Activated T-cell treated with anti-CD3 and anti-CD28 coated beads, Interleukin-2, amount 50 U/mL, for 72 hours (primary cell): ENCODE data around the gene SPEN. TPM values are rescaled to one million over a fixed set of nuclear protein-coding genes. Genes with fewer than 3 reads are reported as not detected.
A peak's percentile ranks its signal among the peaks of the same experiment; 100 is the strongest.
"Not testable (repeated sequence)": the region's sequence is repeated elsewhere in the genome, so short reads cannot be mapped to it uniquely, and the experiment has no call there.

ENCODE experiments used
- ATAC-seq, 2 donors: fragments of 150-1000 bp; cut with Tn5 transposase; replicated peaks in 1 of 2; 2 replicates each; pipeline ENCODE4 v1.10.0; 2021; ENCODE audit warnings: moderate library complexity in 2 of 2, mild to moderate bottlenecking in 1 of 2
- DNase-seq, 2 donors: peaks; one replicate each; pipeline ENCODE4 v3.0.0; 2021 to 2022; ENCODE audit warnings: mixed read lengths in 1 of 2
- H3K27ac Mint-ChIP-seq: one replicate; pipeline ENCODE4 v1.8.0; 2022; ENCODE audit warnings: mild to moderate bottlenecking, moderate library complexity, mixed read lengths
- H3K27me3 Mint-ChIP-seq: one replicate; pipeline ENCODE4 v1.8.0; 2022; ENCODE audit warnings: low read depth, mixed read lengths
- H3K36me3 Mint-ChIP-seq, 2 donors: one replicate each; pipeline ENCODE4 v1.8.0; 2022; ENCODE audit warnings: mixed read lengths in 2 of 2, mild to moderate bottlenecking in 1 of 2; ENCODE audit not compliant: insufficient read depth in 2 of 2
- H3K4me1 Mint-ChIP-seq: one replicate; pipeline ENCODE4 v1.8.0; 2022; ENCODE audit warnings: low read depth, mixed read lengths
- H3K4me3 Mint-ChIP-seq, 2 donors: one replicate each; pipeline ENCODE4 v1.8.0; 2022; ENCODE audit warnings: mild to moderate bottlenecking in 2 of 2, mixed read lengths in 2 of 2, moderate library complexity in 2 of 2
- H3K9me3 Mint-ChIP-seq, 2 donors: one replicate each; pipeline ENCODE4 v1.8.0; 2022; ENCODE audit warnings: mixed read lengths in 2 of 2
- total RNA-seq, 2 donors: library from RNA; stranded (reverse); gene quantifications; one replicate each; pipeline ENCODE4 v1.2.3, GENCODE V29; 2022

SPEN gene
- total RNA-seq, 2 donors from 2014 or later = 53.5 to 56.9 TPM

DNA sequence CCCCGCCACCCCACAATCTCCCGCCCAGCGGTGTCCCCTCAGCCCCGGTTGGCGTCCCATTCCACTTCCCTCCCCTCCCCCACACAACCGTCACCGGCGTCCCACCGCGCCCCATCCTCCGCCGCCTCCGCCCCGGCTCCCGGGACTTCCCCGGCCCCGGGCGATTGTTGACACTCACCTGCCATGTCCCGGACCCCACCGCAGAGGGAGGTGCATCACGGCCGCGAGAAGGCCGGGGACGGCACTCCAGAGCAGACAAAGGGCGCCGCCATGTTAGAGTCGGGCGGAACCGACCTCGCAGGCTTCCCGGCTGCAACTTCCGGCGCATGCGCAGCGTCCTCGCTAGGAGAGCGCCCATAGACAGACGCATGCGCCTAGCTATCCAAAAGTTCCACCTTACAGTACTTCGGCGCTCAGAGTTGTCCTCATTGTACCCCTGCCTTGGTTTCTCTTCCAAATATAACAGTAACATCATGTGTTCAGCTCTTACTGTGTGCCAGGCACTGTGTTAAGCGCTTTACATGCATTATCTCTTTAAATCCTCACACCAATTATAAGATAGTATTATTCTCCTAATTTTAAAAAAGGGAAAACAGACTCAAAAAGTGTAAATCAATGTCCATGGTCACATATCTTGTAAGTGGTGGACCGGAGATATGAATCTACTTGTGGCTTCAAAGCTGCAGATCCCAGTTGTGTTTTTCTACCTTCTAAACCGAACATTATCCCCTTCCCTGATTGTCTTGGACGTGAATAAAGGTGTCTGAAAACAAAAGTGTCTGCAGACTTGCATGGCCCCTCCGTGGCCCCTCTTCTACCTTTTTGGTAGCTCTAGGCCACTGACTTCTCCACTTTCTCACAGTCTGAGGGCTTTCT lies 128.5 kb downstream of the SPEN start, which contains the start of gene ZBTB17:
Gene ZBTB17 (minus strand): TSS at position 297 of the 876 bp plus-strand sequence. CDS start 27,606 bp downstream, outside the sequence.
- H3K4me3 Mint-ChIP-seq = peak within 1 kb of the TSS; percentile 93
- peaks cover 12 to 13% of the 10 kb centered on the region in 2 donors for H3K36me3 Mint-ChIP-seq
- no peaks in the 10 kb centered on the region for H3K27me3 Mint-ChIP-seq
- peak within 1 kb of the TSS; percentile 96 for H3K27ac Mint-ChIP-seq
- H3K9me3 Mint-ChIP-seq = peaks cover 0 to 1% of the 10 kb centered on the region in 2 donors
- peaks cover 45% of the 10 kb centered on the region for H3K4me1 Mint-ChIP-seq
- peak; percentile 96 for DNase-seq
- ATAC-seq = peak; percentile 87 to 88

DNA sequence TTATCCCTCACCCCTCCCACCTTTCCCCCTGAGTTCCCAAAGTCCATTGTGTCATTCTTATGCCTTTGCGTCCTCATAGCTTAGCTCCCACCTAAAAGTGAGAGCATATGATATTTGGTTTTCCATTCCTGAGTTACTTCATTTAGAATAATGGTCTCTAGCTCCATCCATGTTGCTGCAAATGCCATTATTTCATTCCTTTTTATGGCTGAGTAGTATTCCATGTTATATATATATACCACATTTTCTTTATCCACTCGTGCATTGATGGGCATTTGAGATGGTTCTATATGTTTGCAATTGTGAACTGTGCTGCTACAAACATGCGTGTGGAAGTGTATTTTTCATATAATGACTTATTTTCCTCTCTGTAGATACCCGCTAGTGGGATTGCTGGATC lies 130.4 kb downstream of the SPEN start:
- ATAC-seq, H3K9me3 Mint-ChIP-seq, H3K36me3 Mint-ChIP-seq, H3K4me3 Mint-ChIP-seq, H3K27me3 Mint-ChIP-seq, DNase-seq, H3K27ac Mint-ChIP-seq: not testable (repeated sequence)
- peaks cover 37% of the 10 kb centered on the region for H3K4me1 Mint-ChIP-seq

DNA sequence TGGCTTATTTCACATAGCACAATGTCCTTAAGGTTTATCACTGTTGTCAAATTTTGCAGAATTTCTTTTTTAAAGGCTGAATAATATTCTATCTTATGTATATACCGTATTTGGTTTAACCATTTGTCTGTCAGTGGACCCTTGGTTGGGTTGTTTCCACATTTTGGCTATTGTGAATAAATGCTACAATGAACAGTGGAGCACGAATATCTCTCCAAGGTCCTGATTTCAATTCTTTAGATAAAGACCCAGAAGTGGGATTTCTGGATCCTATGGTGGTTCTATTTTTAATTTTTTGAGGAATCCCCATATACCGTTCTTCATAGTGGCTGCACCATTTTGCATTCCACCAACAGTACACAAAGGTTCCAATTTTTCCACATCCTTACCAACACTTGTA lies 134.2 kb downstream of the SPEN start:
- H3K4me1 Mint-ChIP-seq = peaks cover 40% of the 10 kb centered on the region
- no peak overlapping the region for H3K4me3 Mint-ChIP-seq
- no peak for DNase-seq
- H3K9me3 Mint-ChIP-seq = peaks cover 0 to 1% of the 10 kb centered on the region in 2 donors
- no peak for ATAC-seq
- no peaks in the 10 kb centered on the region for H3K27me3 Mint-ChIP-seq
- H3K36me3 Mint-ChIP-seq = peaks cover 1% of the 10 kb centered on the region in 2 donors
- no peak overlapping the region for H3K27ac Mint-ChIP-seq

DNA sequence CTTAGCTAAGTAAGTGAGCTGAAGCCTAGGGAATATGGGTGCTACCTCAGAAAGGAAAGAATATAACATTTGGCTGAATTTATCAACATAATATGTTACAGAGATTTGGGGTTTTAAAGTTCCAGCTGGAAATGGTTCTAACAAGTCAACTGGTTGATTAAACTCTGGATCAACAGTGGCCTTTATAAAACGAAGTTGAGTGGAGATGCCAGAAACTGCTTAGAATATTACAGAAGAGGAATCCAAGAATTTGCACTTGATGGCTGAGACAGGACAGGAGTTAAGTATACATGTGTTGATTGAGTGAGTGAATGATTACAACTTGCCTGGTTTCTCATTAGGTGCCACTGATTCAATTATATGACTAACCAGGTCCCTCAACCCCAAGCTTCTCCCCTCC lies 135.8 kb downstream of the SPEN start:
- ATAC-seq = no peak
- Mint-ChIP-seq H3K27ac (no peak overlapping the region), H3K27me3 (no peaks in the 10 kb centered on the region), H3K9me3 (peaks cover 0 to 1% of the 10 kb centered on the region in 2 donors), H3K36me3 (peaks cover 1% of the 10 kb centered on the region in 2 donors), H3K4me1 (peaks cover 39% of the 10 kb centered on the region), H3K4me3 (no peak overlapping the region)
- no peak for DNase-seq

DNA sequence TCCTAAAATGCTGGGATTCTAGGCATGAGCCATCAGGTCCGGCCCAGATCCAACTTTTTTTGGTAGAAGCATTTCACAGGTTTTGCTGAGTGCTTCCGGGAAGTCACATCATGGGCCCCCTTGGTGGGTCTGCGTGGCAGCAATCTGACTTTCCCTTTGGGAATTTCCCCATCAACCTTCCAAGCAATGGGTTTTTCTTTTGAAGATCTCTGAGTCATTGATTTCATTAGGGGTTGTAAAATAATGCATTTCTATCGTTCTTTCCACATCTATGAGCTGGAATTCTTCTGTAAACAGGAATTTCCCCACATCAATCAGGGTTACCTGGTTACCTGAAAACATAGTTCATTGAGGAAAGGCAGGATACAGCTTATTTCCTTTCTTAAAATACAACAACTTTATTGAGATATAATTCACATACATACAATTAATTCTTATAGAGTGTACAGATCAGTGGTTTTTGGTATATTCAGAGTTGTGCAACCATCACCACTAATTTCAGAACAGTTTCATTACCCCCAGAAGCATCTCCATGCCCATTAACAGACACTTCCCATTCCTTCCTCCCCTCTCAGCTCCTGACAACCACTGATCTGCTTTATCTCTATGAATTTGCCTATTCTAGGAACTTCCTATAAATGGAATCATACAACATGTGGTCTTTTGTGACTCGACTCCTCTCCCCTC lies 138.2 kb downstream of the SPEN start:
- H3K4me1 Mint-ChIP-seq = peaks cover 34% of the 10 kb centered on the region
- no peak for DNase-seq
- ATAC-seq = no peak
- no peaks in the 10 kb centered on the region for H3K27me3 Mint-ChIP-seq
- H3K27ac Mint-ChIP-seq = no peak overlapping the region
- peaks cover 1% of the 10 kb centered on the region in 2 donors for H3K36me3 Mint-ChIP-seq
- peaks cover 0 to 1% of the 10 kb centered on the region in 2 donors for H3K9me3 Mint-ChIP-seq
- H3K4me3 Mint-ChIP-seq = no peak overlapping the region

DNA sequence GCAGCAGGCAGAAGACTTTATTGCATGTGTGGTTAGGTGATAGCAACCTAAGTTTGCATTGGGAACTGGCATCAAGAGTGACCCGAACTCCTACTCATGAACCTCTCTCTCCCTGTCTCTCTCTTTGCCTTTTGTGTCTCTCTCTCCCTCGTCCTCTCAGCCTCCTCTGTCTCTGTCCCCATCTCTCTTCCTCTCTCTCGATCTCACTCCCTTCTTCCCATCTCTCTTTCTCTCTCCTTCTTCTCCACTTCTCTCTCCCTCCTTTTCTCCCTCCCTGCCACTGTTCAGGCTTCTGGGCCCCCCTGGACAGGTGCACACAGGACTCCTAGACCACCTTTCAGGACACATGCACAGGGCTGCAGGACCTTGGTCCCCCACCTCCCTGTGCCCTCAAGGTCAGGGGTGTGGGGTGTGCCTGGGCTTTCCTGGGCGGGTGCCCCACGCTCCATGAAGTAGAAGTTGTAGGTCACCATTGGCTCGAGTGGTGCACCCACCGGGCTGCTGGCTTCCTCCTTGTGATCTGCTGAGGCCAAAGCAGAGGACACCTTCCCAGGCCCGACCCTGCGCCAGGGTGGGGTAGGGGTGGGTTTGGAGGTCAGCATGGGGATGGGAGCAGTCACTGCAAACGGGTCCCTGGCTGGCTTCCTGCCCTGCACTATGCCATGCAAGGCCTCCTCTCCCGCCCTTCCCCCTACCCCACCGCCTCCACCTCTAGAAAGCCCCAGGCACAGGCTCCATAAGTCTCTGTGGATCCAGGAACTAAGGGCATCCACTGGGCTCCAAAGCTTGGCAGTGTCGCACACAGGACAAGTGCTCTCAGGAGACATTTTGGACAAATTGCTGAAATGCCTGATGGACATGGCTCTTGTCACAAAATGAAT lies 141.6 kb downstream of the SPEN start:
- Mint-ChIP-seq H3K27me3 (no peaks in the 10 kb centered on the region), H3K9me3 (no peaks in the 10 kb centered on the region), H3K27ac (no peak overlapping the region), H3K4me3 (no peak overlapping the region), H3K36me3 (no peaks in the 10 kb centered on the region), H3K4me1 (peaks cover 25% of the 10 kb centered on the region)
- ATAC-seq (no peak), DNase-seq (no peak)

DNA sequence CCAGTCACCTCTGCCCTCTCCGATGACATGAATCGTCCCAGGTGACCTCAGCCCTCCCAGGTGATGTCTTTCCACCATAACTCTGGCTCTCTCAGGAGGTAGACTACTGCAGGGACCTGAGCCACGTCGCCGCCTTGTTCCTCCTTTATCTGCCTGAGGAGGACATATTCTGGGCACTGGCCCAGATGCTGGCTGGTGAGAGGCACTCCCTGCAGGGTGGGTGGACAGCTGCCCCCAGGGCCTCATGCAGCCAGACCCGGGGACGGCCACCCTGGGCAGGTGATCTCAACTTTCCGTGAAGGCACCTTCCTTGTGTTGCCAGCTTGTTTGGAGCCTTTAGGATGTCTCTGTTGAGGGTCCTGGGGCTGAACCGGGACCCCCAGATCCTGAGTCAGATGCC lies 142.3 kb downstream of the SPEN start:
- H3K36me3 Mint-ChIP-seq = no peaks in the 10 kb centered on the region
- H3K9me3 Mint-ChIP-seq = no peaks in the 10 kb centered on the region
- no peaks in the 10 kb centered on the region for H3K27me3 Mint-ChIP-seq
- no peak overlapping the region for H3K4me3 Mint-ChIP-seq
- no peak overlapping the region for H3K27ac Mint-ChIP-seq
- H3K4me1 Mint-ChIP-seq = peaks cover 24% of the 10 kb centered on the region
- DNase-seq = no peak
- no peak for ATAC-seq

Other genes starting within 250 kb of the SPEN start
- 10 to 100 TPM; 30.6 to 34.3 TPM for gene DDI2, start 230.2 kb upstream of the SPEN start, total RNA-seq
- gene PLEKHM2, start 163.4 kb upstream of the SPEN start, total RNA-seq = 10 to 100 TPM; 79.7 to 82.7 TPM
- 1 to 10 TPM; 2.5 to 3.0 TPM for gene SLC25A34, start 111.4 kb upstream of the SPEN start, total RNA-seq
- under 1 TPM in 1 of 2 donors, not detected in 1; 0.49 TPM for gene TMEM82, start 105.2 kb upstream of the SPEN start, total RNA-seq
- not detected for gene FBLIM1, start 88.9 kb upstream of the SPEN start, total RNA-seq
- 1 to 10 TPM; 2.2 to 2.9 TPM for gene UQCRHL, start 40.1 kb upstream of the SPEN start, total RNA-seq
- 10 to 100 TPM; 76.0 to 84.1 TPM for gene ZBTB17, start 128.4 kb downstream of the SPEN start, total RNA-seq
- not detected for gene SRARP, start 156.5 kb downstream of the SPEN start, total RNA-seq
- gene HSPB7, start 170.3 kb downstream of the SPEN start, total RNA-seq = not detected
- not detected for gene CLCNKA, start 174.3 kb downstream of the SPEN start, total RNA-seq
- not detected for gene CLCNKB, start 196.1 kb downstream of the SPEN start, total RNA-seq
- gene FAM131C, start 225.9 kb downstream of the SPEN start, total RNA-seq = under 1 TPM; 0.32 to 0.86 TPM